GM19240 (cell line): ENCODE data around the gene SYTL2.

Source experiments
- DNase-seq: peaks from one replicate; pipeline ENCODE4 v3.0.0; 2011; ENCODE audit warnings: low spot score; ENCODE audit not compliant: insufficient read length

Gene SYTL2

DNA sequence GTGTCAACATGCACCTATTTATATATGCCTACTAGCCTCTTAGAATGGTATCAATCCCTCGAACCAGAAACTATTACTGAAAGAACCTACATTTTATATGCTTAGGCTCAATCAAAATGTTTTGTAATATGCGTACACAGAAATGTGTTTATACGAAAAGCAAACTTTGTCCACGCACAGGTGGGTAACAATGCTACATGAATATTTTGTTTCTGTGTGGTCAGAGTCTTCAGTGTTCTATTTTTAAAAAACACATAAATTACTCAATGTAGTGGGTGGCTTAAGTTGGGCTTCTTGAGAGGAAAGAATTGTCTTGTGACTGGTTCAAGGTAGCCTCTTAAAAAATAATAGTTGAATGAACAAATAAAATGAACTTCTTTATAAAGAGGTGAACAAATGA is 46.1 kb downstream of the SYTL2 start:
- DNase-seq, result no peak

DNA sequence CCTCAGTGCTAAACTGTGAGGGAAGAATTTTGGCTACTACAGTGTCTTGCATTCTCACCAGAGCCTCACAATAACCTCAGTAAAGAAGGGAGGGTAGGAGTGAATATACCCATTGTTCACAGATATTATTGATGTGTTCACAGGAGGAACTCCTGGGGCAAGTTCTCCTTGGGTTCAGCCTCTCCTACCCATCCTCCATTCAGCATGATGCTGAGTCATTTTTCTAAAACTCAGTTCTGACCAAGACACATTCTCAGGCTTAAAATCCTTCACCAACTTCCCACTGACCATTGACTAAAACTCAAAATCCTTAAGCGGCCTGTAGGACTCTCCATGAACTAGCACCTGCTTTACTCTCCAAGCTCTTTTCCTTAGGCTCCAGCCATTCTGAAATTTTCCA is 48.7 kb downstream of the SYTL2 start:
- DNase-seq, result no peak

DNA sequence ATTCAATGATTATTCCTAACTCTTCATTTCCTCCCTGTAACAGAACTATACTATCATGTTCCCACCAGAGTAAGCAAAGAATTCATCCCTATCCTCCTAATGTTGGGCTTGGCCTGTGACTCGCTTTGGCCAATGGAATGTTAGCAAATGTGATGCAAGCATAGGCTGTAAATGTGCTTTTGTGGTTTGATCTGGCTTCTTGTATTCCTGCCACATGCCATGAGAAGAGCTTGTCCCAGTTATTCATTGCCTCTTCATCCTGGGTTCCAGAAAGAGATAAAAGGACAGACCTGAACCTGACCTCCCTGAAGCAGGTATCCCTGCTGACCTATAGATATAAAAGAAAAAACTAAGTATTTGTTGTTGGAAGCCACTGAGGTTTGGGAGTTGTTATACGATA is 51.0 kb downstream of the SYTL2 start:
- no peak for DNase-seq

DNA sequence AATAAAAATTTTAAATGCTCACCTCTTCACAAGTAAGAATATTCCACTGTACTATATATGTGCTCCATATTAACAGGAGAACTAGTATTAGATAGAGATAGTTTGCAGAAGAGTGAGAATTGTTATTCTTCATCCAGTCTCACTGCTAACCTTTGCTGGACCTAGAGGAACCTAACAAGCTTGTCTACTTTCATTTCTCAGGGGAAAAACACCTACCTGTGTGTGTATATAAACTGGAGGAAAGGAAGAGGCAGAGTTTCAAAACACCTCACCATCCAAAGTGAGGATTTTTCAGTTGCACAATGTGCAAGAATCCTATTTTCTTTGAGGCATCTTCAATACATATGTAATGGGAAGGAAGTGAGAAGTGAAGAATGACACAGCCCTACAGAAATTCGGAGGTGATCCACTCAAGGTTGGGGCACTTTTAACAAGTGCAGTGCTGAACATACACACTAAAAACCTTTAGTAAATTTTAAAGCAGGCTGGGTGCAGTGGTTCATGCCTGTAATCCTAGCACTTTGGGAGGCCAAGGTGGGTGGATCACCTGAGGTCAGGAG is 52.4 kb downstream of the SYTL2 start:
- DNase-seq, result no peak

DNA sequence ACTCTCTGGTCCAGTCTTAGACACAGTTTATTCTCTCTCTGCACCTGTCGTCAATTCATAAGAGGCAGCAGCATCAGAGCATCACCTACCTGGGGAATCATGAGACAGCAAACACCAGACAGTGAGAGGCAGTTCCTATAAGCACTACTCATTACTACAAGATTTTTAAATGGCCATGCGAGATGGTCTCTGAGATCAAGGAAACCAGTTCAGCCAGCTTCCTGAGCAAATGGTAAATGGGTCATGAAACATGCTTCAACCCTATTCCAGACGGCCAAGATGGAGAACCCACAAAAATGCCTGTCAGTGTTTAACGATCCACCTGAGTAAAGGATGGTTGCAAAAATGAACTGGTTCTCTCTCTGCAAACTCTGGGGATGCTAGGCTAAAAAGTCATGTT is 52.9 kb downstream of the SYTL2 start:
- DNase-seq, result no peak

DNA sequence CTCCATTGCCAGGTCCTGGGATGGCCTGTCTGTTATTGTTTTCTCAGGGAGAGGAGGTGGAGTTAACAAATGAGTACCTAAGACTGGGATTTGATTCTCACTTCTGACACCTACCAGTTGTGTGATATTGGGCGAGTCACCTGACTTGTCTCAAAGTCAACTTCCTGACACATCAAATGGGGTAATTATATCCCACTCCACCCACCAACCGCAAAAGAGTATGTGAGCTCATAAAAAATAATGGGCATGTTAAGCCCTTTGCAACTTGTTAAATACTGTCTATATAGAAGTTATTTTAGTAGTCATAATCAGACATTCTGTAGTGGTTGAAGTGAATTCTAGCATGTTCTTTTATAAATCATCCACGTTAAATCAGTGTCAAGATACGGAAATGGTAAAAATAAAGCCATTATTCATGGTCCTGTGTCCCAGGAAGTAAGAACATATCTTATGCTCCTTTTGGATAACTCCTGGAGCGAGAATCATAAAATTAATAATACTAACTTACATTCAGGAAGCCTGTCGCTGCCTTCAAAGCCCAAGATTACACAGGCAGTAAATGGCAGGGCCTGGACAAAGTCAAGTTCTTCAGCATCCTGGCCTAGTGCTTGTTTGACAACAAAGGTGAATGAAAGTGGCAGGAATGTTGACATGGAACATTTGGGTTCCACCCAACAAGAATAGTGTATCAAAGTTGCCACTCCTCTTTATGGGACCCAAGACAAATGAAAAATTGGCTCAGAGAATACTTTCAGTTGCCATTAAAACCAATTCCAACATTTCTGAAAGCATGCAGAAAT is 54.3 kb downstream of the SYTL2 start:
- no peak for DNase-seq

DNA sequence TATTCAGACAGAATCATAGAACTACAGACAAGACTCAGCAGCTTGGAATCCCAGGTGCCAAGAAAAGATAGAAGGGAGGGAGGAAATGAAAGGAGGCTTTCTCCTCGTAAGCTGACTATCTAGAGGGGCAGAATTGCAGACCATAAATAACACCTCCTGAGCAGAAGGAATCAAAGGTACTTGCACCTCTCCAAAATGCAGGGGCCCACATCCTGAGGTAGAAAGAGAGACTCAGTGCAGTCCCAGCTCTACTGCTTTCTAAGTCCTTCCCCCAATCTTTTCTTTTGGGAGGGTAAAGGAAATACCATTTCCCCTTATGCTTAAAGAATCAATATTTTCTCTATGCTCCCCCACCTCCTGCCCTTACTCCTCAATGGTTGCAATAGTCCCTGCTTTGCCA is 55.2 kb downstream of the SYTL2 start:
- no peak for DNase-seq

DNA sequence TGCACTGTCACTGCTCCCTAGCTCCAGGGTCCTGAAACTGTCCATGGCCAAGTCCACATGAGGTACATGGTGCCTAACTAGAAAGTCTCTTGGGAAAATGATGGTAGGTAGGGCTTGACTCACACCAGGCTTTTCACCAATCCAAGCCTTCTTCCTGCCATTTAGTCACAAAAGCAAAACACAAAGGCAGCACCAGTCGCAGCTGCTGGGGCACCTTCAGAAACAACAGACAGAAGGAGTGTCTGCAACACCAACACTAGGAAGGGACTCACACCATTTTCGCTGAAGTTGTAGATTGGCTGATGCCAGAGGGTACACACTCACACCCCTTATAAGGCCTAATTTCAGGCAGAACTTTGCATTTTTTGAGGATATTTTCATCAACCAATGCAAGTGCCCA is 55.7 kb downstream of the SYTL2 start:
- DNase-seq, result no peak

DNA sequence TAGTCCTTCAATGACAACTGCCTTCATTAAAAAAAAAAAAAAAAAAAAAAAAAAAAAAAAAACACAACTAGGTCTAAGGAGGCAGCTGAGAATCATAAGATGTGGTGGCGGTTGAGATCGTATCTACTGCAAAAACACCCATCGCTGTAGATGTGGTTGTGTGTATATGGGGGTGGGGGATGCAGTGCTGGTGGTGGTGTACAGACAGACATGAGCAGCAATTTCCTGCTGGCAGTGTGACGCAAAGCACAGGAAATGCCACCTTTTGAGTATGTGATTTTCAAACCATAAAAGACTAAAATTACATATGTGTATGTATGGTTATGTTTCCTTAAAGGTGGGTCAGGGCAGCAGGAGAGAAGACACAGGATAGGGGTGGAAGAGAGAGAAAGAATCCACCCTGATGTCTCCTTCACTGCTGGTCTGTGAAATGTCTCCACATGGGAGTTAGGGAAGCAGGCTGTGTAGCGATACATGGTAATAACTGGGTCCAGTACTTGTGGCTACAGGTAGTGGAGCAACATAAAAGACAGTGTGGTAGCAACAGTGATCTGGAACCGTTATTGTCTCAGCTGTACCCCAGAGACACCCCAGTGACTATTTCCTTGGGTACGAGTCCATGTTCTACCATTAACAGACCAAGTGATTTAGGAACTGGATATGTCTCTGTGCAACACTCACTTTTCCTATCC is 57.9 kb downstream of the SYTL2 start:
- DNase-seq, result no peak

DNA sequence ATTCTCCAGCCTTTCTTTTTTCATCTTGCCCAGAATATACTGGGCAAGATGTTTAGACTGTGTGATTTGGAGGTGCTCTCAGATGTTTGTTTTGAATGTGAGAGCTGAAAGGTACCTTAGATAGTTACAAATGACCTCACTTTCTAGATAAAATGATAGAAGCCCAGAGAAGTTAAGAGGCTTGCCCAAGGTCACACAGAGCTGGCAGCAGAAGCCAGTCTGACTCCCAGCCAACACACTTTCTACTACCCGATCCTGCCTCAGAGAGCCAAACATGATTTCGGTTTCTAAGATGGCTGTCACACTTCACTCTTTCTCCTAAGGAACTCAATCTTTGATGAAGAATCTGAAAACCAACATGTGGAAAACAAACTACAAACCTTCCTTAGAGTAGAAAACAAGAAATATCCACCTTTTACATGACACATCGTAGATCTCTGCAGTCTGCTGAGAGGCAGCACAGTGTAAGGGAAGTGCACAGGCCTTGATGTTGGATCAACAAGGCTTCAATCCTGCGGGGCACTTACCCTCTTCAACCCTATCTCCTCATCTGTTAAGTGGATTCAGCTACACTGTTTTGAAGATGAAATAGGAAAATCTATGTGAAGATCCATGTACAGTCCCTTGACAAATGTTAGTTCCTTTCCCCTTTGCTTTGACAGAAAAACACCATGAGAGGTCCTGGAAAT is 58.6 kb downstream of the SYTL2 start:
- DNase-seq, result no peak

DNA sequence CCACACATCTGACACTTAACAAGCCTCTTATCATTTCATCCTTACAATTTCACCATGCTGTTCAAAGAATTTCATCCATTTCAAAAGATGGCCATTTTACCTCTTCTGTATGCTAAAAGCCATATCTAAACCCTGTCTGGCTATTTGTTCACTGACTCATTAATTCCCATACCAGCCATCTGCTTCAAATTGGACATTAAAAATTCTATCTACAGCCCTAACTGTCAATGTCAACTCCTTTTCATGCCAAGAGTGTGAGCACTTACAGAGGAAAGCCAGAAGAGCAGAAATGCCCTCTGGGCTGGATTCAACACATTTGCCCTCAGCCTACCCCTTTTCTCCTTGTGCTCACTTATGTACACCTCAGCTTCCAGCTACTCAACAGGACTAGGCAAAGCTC is 59.2 kb downstream of the SYTL2 start:
- no peak for DNase-seq

DNA sequence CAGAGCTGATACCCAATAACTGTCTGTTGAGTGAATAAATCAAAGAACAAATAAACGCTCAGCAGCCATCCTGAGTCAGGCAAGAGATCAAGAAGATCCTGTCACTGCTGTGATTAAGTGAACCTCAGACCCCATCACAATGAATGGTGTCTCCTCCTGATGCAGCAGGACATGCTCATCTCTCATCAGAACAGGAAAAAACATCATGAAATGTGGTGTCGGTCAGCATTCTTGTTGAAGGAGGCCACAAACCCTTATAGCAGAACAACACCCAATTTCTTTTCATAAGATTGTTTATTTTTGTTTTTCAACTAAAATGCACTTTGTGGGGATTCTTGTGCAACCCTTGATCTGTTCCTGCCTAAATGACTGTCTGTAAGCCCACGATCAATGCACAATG is 60.3 kb downstream of the SYTL2 start:
- no peak for DNase-seq

DNA sequence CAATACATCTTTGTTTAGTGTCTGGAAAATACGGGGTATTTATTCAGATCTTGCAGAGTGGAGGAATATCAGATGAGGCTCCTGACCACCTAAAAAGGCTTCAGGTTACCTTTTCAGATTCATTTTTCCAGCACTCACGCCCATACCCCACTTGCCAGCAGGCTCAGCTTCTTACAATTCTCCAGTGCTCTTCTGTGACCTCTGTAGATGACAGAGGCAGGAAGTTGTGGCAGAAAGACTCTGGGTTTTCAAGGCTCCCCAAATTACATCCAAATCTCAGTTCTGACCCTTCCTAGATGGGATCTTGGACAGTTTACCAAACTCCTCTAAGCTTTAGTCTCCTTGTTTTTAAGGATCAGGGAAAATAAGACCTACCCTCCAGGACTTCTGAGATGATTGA is 61.1 kb downstream of the SYTL2 start:
- DNase-seq, result no peak

DNA sequence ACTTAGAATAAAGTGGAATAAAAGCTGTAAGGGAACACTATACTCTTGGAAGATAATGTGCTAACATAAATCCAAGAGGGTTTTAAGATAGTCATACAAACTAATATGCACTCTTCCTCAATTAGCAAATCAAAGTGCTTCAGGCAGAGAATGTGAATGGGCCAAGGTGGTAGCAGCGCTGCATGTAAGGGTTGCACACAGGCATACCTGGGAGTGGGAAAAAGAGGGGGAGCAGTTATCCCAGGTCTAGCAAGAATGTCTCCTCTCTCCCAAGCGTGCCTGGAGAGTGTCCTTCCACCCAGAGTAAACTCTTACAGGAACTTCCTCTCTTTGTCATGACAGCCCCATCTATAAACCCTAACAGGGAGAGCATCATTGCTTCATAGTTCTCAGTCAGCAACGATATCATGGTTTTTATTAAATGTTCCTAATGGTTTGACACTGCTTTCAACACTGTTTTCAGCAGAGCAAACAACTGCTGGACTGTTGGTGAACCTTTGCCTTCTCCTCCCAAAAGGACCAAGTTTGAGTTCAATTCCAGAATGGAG is 61.6 kb downstream of the SYTL2 start:
- DNase-seq, result no peak

DNA sequence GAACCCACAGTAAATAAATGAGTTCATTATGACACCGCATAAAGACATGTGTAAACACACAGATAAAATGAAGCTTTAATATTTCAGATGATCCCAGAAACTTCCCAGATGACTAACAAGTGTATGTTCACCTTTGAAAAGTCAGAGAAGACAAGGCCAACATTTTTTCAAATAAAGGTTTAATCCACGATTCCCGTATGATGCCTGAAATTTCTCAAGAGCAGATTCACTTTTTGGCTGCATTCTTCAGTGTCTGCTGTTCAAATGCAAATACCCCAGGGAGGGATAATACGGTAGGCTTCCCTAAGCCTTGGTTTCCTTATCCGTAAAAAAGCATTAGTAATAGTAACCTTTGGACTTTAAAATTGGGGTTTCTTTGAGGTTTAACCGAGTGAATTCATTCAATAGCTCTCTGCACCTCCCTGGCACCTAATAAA is 62.5 kb downstream of the SYTL2 start:
- no peak for DNase-seq

DNA sequence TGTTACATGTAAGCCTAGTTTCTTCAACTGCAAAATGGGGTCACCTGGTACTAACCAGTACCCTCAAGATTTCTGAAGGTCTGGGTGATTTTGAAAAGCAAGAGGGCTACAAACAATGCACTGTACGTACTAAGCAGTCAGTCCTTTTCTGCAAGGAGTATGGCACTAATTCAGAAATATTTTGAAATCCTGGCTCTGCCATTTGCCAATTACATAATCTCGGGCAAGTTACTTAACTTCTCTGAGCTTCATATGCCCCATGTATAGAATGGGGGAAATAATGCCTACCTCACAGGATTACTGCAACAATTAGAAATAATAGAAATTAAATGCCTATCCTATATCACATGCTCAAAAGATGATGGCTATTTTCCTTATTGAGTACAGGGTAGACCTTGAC is 64.3 kb downstream of the SYTL2 start:
- no peak for DNase-seq

DNA sequence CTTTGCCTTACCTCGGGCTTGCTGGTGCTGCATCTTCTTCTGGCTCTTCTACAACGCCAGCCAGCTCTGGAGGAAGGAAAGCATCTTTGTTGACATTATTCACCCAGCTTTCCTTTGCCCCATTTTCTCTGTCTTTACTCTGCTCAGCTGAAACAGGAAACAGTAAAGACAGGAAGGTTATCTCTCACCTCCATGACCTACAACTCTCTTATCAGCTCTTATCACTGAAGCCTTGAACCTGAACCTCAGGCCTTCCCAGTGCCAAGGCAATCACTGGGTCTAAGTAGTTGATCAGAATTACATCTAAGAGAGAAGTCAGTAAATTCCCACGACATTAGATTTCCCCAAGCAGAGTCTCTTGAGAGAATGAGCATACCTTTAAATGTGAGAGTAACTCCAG is 65.3 kb downstream of the SYTL2 start:
- no peak for DNase-seq

DNA sequence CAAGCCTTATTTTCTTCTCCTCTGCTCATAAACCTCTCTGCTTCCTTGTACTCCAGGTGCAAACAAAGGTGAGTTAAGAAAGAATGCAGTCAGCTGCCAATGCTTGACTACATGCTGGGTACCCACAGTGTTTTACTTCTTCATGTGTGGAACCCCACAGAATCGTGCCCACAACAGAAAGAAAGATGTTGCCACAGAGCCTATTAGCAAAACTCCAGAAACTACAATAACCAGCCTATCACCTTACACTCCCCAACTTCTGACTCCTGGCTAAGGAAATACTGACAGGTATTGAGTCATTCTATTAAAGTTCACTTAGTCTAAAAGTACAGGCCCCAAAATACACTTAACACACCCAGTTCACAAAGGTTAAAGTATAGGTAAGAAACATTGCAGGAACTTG is 68.1 kb downstream of the SYTL2 start:
- no peak for DNase-seq

DNA sequence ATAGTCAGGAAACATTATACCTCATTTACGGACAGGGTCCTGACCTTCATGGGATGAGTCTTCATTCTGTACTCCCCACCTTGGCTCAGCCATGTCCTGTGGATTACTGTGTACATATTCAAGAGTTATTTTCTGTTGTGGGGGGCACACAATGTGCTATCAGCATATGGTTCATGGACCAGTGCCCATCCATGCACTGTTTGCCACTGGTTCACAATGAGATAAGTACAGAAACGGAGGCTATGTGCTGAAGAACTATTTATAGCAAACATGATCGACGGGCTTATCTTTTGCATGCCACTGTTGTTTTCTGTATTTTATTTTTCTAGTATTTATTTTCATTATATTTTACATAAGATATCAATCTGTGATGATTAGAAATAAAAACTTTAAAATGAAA is 68.6 kb downstream of the SYTL2 start:
- no peak for DNase-seq

DNA sequence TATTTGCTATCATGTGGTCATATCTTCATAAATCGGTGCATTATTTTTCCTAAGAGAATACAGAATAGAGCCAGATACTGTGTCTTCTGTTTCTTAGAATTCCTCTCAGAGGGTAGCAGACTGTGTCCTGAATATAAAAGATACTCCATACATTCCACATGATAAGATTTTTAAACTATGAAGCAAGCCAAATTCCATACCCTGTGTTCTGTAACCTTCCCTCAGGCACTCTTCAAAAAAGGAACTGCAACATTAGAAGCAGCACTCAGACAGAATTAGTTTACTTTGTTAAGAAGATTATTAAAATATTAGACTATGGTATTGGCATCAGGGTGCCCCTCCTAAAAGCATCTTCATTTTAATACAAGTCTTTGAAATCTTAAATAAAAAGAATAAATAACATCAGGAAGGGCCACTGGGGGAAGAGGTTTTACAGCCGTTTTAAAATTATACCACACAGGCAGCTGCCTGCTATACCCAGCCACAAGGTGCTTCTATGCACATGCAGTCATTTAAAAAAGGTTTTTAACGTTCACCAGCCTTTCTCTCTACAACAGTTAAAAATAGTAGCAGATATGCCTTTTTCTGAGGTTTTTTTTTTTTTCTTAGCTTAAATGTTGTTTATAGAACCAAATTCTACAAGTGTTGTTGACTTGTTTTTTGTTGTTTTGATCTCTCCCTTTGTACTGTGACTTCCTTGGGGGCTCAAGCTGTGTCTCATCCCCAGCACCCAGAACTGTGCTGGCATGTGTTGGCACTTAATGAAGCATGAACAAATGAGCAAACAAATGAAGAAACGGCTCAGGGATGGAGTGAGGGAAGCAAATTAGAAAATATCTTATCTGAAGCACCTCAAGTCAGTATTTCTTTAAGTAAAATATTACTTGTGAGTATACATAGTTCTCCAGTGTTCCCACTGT is 70.2 kb downstream of the SYTL2 start:
- DNase-seq, result no peak

DNA sequence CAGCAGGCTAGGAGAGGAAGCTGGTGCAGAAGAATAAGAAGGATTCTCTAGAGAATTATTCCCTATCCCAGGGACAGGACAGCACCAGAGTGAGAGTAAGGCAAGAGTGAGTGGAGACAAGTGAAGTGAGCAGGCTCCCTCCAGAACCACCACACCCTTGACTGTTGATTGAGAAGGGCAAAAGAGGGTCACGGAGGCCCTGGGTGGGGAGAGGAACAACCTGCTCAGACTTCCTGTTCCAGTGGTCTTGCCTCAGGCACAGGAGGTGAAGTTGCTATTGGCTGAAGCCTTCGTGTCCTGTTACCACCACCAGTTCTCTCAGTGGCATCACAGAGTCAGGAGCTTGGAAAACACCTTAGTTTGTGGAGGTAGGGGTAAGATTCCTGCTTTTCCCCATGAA is 73.2 kb downstream of the SYTL2 start:
- DNase-seq, result no peak
